Transverse colon (tissue), 4 donors: ENCODE data around the gene VAPB.

Source experiments
- CTCF ChIP-seq, 5 experiments: fragments of 200-600 bp in 3 of 5; fragments of 450-650 bp in 2 of 5; sonication (generic) in 3 of 5; IDR thresholded peaks; 1 replicate in 2 of 5; 2 replicates in 3 of 5; pipeline ENCODE4 v1.5.1; 2016 to 2017; ENCODE audit warnings: antibody characterized with exemption in 5 of 5, inconsistent platforms in 3 of 5, mild to moderate bottlenecking in 2 of 5, moderate library complexity in 1 of 5
- EP300 ChIP-seq: sonication (generic); formaldehyde crosslinking; IDR thresholded peaks from one replicate; pipeline ENCODE4 v1.6.1; 2017; ENCODE audit warnings: antibody characterized with exemption, low read depth
- POLR2AphosphoS5 ChIP-seq, 3 donors: sonication (generic); formaldehyde crosslinking; IDR thresholded peaks; one replicate each; pipeline ENCODE4 v1.6.1; 2016; ENCODE audit warnings: antibody characterized with exemption in 3 of 3

- TF ChIP-seq CTCF (IDR thresholded peaks at IDR 0.05) (no peak), POLR2AphosphoS5 (IDR thresholded peaks at IDR 0.05) (no peak), EP300 (no peak)
Observed at GRCh38 chr20:58374027-58374850, 14.8 kb upstream of the VAPB start.
